Mucosa of rectum (tissue), 2 donors: ENCODE results near the gene HHAT.

Experiments used
- H3K27ac ChIP-seq, 2 donors: one replicate each; pipeline ENCODE4 v1.7.0; 2013; ENCODE audit warnings: inconsistent platforms in 2 of 2, low read depth in 2 of 2, low read length in 2 of 2
- H3K27me3 ChIP-seq, 2 donors: one replicate each; pipeline ENCODE4 v1.7.0; 2013; ENCODE audit warnings: low read length in 2 of 2; ENCODE audit not compliant: control insufficient read depth in 2 of 2, insufficient read depth in 2 of 2
- H3K36me3 ChIP-seq, 2 donors: one replicate each; pipeline ENCODE4 v1.7.0; 2013; ENCODE audit warnings: low read length in 2 of 2; ENCODE audit not compliant: control insufficient read depth in 2 of 2, insufficient read depth in 2 of 2
- H3K4me1 ChIP-seq, 2 donors: one replicate each; pipeline ENCODE4 v1.7.0; 2013; ENCODE audit warnings: low read length in 2 of 2, mild to moderate bottlenecking in 1 of 2; ENCODE audit not compliant: control insufficient read depth in 2 of 2, insufficient read depth in 2 of 2
- H3K4me3 ChIP-seq, 2 donors: one replicate each; pipeline ENCODE4 v1.7.0; 2013; ENCODE audit warnings: low read length in 2 of 2
- H3K9ac ChIP-seq, 2 donors: one replicate each; pipeline ENCODE4 v1.7.0; 2013; ENCODE audit warnings: low read length in 2 of 2, low read depth in 1 of 2, mild to moderate bottlenecking in 1 of 2
- H3K9me3 ChIP-seq, 2 donors: one replicate each; pipeline ENCODE4 v1.7.0; 2013; ENCODE audit warnings: low read length in 2 of 2; ENCODE audit not compliant: control insufficient read depth in 2 of 2
- donor health status: healthy.
- donor health status: Normal muscosa, but diverticular disease.

HHAT gene

DNA sequence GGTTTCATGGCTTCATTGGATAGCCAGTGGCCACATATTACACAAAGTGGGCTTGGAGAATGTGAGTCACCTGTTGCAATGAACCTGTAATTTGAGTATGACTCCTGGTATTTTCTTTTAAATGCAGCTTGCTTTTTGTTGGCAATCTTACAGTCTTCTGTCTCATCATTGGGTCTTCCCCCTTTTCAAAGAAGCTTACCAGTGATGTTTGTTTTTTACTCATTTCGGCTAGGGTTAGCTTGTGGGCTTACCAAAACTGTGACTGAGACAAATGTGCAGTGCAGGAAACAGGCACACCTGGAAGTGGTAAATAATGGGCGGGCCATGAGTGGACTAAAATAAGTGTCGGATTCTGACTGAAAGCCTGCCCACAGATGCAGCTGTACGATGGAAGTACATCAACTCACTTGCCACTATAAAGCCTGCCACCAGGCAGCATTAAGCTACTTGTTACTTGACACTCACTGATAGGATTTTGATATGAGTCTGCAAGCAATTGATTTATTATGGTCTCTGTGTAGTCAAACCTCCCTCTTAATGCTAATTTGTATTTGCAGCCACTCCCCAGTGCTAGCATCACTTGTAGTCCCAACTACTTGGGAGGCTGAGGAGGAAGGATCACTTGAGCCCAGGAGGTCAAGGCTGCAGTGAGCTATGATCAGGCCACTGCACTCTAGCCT is 4.2 kb downstream of the HHAT start:
- Histone ChIP-seq H3K4me3 (no peak overlapping the region), H3K27me3 (no peaks in the 10 kb centered on the region), H3K9me3 (no peaks in the 10 kb centered on the region), H3K36me3 (no peaks in the 10 kb centered on the region), H3K4me1 (peaks cover 5 to 6% of the 10 kb centered on the region in 2 donors), H3K9ac (no peak overlapping the region), H3K27ac (peak overlapping the region in 1 of 2 donors; percentile 12)

- H3K9ac ChIP-seq = no peak overlapping the region
- H3K27ac ChIP-seq = no peak overlapping the region
- no peak overlapping the region for H3K4me3 ChIP-seq
- H3K27me3 ChIP-seq = no peaks in the 10 kb centered on the region
- peaks cover 0 to 2% of the 10 kb centered on the region in 2 donors for H3K4me1 ChIP-seq
- no peaks in the 10 kb centered on the region for H3K9me3 ChIP-seq
- no peaks in the 10 kb centered on the region for H3K36me3 ChIP-seq
These were observed 6.3 kb downstream of the HHAT start for GRCh38 chr1:210335001-210335400.

DNA sequence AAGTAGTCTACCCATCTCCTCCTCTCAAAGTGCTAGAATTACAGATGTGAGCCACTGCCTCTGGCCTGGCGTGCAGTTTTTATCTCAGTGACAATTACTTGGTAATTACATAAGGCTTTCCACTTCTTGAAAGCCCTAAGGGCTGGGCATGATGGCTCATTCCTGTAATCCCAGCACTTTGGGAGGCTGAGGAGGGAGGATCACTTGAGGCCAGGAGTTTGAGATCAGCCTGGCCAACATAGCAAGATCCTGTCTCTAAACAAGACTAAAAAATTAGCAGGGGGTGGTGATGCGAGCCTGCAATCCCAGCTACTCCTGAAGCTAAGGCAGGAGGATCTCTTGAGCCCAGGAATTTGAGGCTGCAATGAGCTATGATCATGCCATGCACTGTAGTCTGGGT is 7.7 kb downstream of the HHAT start:
- no peak overlapping the region for H3K4me3 ChIP-seq
- no peaks in the 10 kb centered on the region for H3K9me3 ChIP-seq
- H3K27me3 ChIP-seq = no peaks in the 10 kb centered on the region
- no peak overlapping the region for H3K9ac ChIP-seq
- no peak overlapping the region for H3K27ac ChIP-seq
- no peaks in the 10 kb centered on the region for H3K36me3 ChIP-seq
- peaks cover 0 to 2% of the 10 kb centered on the region in 2 donors for H3K4me1 ChIP-seq

DNA sequence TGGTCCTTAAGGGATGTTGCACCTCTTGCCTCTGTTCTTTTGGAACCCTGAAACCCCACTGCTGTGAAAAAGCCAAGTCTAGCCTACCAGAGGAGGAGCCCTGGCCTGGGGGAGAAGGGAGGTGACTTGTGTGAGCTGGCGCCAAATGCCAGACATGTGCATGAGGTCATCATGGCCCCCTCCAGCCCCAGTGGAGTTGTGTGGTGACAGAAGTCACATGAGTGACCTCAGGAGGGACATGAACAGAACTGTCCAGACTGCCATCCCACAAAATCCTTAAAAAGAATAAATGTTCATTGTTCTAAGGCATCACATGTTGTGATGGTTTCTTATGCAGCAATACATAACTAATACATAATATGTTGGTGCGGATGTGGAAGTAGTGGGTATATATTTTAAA is 10.8 kb downstream of the HHAT start:
- no peaks in the 10 kb centered on the region for H3K27me3 ChIP-seq
- H3K4me1 ChIP-seq = peaks cover 4% of the 10 kb centered on the region in 2 donors
- no peaks in the 10 kb centered on the region for H3K36me3 ChIP-seq
- H3K9me3 ChIP-seq = no peaks in the 10 kb centered on the region
- no peak overlapping the region for H3K27ac ChIP-seq
- no peak overlapping the region for H3K9ac ChIP-seq
- H3K4me3 ChIP-seq = no peak overlapping the region

- Histone ChIP-seq H3K9me3 (no peaks in the 10 kb centered on the region), H3K9ac (no peak overlapping the region), H3K27me3 (no peaks in the 10 kb centered on the region), H3K27ac (no peak overlapping the region), H3K36me3 (no peaks in the 10 kb centered on the region), H3K4me1 (peaks cover 2 to 4% of the 10 kb centered on the region in 2 donors), H3K4me3 (no peak overlapping the region)
These were observed 11.6 kb downstream of the HHAT start for GRCh38 chr1:210340311-210340710.

DNA sequence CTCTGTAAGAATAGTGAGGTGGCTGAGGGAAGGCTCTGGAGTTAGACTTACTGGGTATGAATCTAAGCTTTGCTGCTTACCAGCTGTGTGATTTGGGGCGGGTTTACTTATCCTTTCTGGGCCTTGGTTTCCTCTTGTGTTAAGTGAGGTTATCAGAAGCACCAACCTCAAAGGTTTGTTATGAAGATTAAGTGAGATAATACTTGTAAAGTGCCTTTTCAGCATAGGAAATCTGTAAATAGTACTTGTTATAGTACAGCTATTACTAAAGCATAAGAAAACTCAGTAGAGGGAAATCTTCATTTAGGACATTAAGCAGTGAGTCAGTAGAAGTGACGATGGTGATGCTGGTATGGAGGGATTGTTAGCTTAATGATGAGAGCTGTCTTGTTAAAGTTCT is 12.1 kb downstream of the HHAT start:
- Histone ChIP-seq H3K27me3 (no peaks in the 10 kb centered on the region), H3K27ac (no peak overlapping the region), H3K4me1 (peaks cover 2 to 4% of the 10 kb centered on the region in 2 donors), H3K4me3 (no peak overlapping the region), H3K36me3 (no peaks in the 10 kb centered on the region), H3K9ac (no peak overlapping the region), H3K9me3 (no peaks in the 10 kb centered on the region)

- H3K4me3 ChIP-seq = peak overlapping the region; percentile 61 to 72
- H3K27me3 ChIP-seq = no peaks in the 10 kb centered on the region
- H3K36me3 ChIP-seq = no peaks in the 10 kb centered on the region
- no peak overlapping the region for H3K27ac ChIP-seq
- peak overlapping the region; percentile 16 to 26 for H3K9ac ChIP-seq
- H3K9me3 ChIP-seq = no peaks in the 10 kb centered on the region
- peaks cover 2 to 4% of the 10 kb centered on the region in 2 donors for H3K4me1 ChIP-seq
These were observed 14.5 kb downstream of the HHAT start for GRCh38 chr1:210342986-210343780.

DNA sequence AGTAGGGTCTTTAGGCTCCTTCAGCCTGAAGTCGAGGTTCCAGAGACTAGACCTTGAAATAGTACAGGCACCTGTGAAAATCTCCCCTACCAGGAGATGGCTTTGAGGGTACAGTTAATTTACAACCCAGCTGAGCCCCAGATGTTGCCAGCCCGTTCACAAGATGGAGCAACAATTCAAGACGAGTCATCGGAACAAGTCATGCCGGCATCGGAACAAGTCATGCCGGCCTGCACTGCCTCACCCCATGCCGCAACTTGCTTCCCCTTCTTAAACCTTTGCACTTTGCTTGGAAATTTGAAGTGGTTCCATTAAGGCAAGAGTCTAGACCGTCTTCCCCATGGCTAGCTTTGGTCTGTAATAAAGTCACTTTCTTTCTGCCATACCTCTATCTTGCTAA is 16.0 kb downstream of the HHAT start:
- H3K4me3 ChIP-seq = no peak overlapping the region
- H3K27me3 ChIP-seq = no peaks in the 10 kb centered on the region
- no peak overlapping the region for H3K9ac ChIP-seq
- no peaks in the 10 kb centered on the region for H3K36me3 ChIP-seq
- peaks cover 2 to 4% of the 10 kb centered on the region in 2 donors for H3K4me1 ChIP-seq
- no peaks in the 10 kb centered on the region for H3K9me3 ChIP-seq
- no peak overlapping the region for H3K27ac ChIP-seq

DNA sequence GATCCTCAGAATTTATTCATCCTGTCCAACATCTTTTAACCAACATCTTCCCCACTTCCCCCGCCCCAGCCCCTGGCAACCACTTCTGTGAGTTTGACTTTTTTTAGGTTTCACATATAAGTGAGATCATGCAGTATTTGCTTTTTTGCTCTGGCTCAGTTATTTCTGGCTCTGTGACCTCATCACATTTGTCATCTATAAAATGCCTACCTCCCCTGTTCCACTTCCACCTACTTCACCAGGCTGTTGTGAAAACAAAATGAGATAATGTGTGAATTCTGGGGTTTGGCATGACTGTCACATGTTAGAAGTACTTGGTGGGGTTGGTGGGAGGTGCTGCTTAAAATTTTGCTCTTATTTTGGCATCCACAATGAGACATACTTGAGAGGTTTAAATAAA is 18.4 kb downstream of the HHAT start:
- Histone ChIP-seq H3K36me3 (no peaks in the 10 kb centered on the region), H3K27me3 (no peaks in the 10 kb centered on the region), H3K4me1 (peaks cover 2 to 4% of the 10 kb centered on the region in 2 donors), H3K27ac (no peak overlapping the region), H3K4me3 (no peak overlapping the region), H3K9me3 (no peaks in the 10 kb centered on the region), H3K9ac (no peak overlapping the region)

- no peak overlapping the region for H3K4me3 ChIP-seq
- H3K27me3 ChIP-seq = no peaks in the 10 kb centered on the region
- H3K36me3 ChIP-seq = no peaks in the 10 kb centered on the region
- H3K4me1 ChIP-seq = no peaks in the 10 kb centered on the region
- H3K27ac ChIP-seq = no peak overlapping the region
- no peak overlapping the region for H3K9ac ChIP-seq
- no peaks in the 10 kb centered on the region for H3K9me3 ChIP-seq
These were observed 22.8 kb downstream of the HHAT start for GRCh38 chr1:210351496-210351895.
